ENCODE data around the gene ZNF655. TPM values are rescaled to one million over a fixed set of nuclear protein-coding genes. Genes with fewer than 3 reads are reported as not detected.

Gene ZNF655
- total RNA-seq, 4 donors from 2014 or later = 115 to 191 (median 116) TPM

DNA sequence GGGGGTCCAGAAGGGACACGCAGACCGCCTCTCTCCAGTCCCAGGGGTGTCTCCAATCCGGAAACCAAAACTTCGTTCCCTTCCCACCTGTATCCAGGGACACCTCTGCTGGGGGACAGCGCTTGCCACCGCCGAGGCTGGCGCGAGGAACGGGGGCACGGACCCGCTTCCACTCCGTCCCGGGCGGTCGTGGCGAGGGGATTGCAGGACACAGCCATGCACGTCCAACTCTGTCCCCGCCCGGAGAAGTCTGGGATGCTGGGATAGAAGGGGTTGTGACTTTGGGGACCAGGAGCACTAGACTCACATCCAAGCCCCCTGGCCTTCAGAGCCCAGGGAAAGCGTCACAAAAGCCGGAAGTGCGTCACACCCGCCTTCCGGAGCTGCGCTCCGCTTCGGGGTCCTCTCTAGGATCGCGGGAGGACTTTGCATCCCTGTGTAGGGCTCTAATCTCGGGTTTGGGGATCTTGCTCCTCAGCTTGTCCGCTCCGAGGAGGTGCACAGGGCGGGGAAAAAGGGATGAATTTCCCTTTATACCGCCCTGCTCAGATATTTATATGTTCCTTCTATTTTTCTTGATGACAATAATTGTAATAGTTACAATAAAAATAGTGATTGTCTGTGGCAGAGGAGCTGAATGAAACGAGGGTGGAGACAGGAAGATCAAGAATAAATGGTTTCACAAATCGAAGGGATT is 6.5 kb upstream of the ZNF655 start, which contains the start of gene FAM200A:
Gene FAM200A (minus strand): TSS at position 348 of the 697 bp plus-strand sequence. CDS start 3,707 bp downstream, outside the sequence.
- peak; percentile 94 for ATAC-seq
- H3K36me3 ChIP-seq = peaks cover 0 to 50% of the 10 kb centered on the region in 2 donors
- H3K4me1 ChIP-seq = peaks cover 0 to 33% (median 15%) of the 10 kb centered on the region in 3 donors
- H3K27me3 ChIP-seq = no peaks in the 10 kb centered on the region
- WGBS, 2 donors (ENCODE audit: low coverage in 1 of 2) = 0% methylated on average over 10 to 15 of the region's 37 CpGs
- H3K27ac ChIP-seq = peak within 1 kb of the TSS; percentile 54 to 94 (median 88)
- H3K4me3 ChIP-seq = peak within 1 kb of the TSS; percentile 59 to 88
- peak; percentile 90 for TF ChIP-seq POLR2AphosphoS5 (IDR thresholded peaks at IDR 0.05)
- TF ChIP-seq CTCF (IDR thresholded peaks at IDR 0.05) = no peak
- TF ChIP-seq POLR2A (IDR thresholded peaks at IDR 0.05) = peak; percentile 75 to 87
- TF ChIP-seq EP300 (IDR thresholded peaks at IDR 0.05) = no peak
- peaks cover 0 to 6% (median 0%) of the 10 kb centered on the region in 3 donors for H3K9me3 ChIP-seq

DNA sequence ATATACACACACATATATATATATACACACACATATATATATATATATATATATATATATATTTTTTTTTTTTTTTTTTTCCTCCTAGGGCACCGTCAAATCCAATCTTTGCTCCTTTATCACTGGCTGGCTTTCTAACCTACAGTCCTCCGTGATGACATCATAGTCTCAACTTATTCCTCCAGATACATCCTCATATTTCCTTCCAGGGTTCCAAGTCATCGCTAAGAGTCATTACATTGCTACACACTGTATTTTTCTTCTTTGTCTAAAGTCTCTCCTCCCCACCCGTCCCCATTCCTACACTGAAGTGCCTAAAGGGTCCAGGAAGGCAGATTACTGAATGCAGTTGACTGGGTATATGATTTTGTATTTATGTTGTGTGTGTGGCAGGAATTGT is 5.4 kb upstream of the ZNF655 start:
- TF ChIP-seq POLR2A (IDR thresholded peaks at IDR 0.05) = no peak
- TF ChIP-seq CTCF (IDR thresholded peaks at IDR 0.05) = no peak
- no peak for TF ChIP-seq EP300 (IDR thresholded peaks at IDR 0.05)
- TF ChIP-seq POLR2AphosphoS5 (IDR thresholded peaks at IDR 0.05) = no peak
- peaks cover 0 to 4% (median 0%) of the 10 kb centered on the region in 3 donors for H3K9me3 ChIP-seq
- H3K27ac ChIP-seq = no peak overlapping the region
- no peak overlapping the region for H3K4me3 ChIP-seq
- ATAC-seq = no peak
- 80 to 92% methylated on average over 2 to 4 of the region's 4 CpGs for WGBS, 2 donors (ENCODE audit: low coverage in 1 of 2)
- peaks cover 0 to 42% (median 17%) of the 10 kb centered on the region in 3 donors for H3K4me1 ChIP-seq
- no peaks in the 10 kb centered on the region for H3K27me3 ChIP-seq
- H3K36me3 ChIP-seq = peaks cover 0 to 39% of the 10 kb centered on the region in 2 donors

DNA sequence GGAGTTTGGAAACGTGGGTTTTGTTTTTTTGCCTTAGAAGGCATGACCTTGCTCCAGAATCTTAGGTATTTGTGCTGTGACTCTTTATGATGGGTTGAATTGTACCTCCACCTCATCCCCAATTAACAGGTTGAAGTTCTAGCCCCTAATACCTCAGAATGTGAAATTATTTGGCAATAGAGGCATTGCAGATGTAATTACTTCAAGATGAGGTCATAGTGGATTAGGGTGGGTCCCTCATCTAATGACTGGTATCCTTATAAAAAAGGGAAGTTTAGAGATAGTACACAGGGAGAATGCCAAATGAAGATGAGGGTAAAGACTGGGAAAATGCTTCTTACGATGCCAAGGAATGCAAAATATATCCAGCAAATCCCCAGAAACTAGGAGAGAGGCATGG is 3.5 kb upstream of the ZNF655 start:
- TF ChIP-seq EP300 (IDR thresholded peaks at IDR 0.05) = no peak
- no peak for TF ChIP-seq POLR2AphosphoS5 (IDR thresholded peaks at IDR 0.05)
- no peak for TF ChIP-seq POLR2A (IDR thresholded peaks at IDR 0.05)
- TF ChIP-seq CTCF (IDR thresholded peaks at IDR 0.05) = no peak
- 53 to 70% methylated on average over 2 of the region's 2 CpGs for WGBS, 2 donors (ENCODE audit: low coverage in 1 of 2)
- Histone ChIP-seq H3K4me1 (peaks cover 0 to 51% (median 23%) of the 10 kb centered on the region in 3 donors), H3K36me3 (peaks cover 0 to 27% of the 10 kb centered on the region in 2 donors), H3K27me3 (no peaks in the 10 kb centered on the region), H3K27ac (no peak overlapping the region), H3K9me3 (no peaks in the 10 kb centered on the region), H3K4me3 (no peak overlapping the region)
- ATAC-seq = no peak

- TF ChIP-seq POLR2A (IDR thresholded peaks at IDR 0.05) = no peak
- no peak for TF ChIP-seq EP300 (IDR thresholded peaks at IDR 0.05)
- no peak for TF ChIP-seq POLR2AphosphoS5 (IDR thresholded peaks at IDR 0.05)
- TF ChIP-seq CTCF (IDR thresholded peaks at IDR 0.05) = no peak
- Histone ChIP-seq H3K4me3 (peak overlapping the region; percentile 81 to 83), H3K27me3 (no peaks in the 10 kb centered on the region), H3K27ac (peak overlapping the region in 3 of 4 donors; percentile 95 to 99 (median 96)), H3K4me1 (peaks cover 0 to 53% (median 21%) of the 10 kb centered on the region in 3 donors), H3K36me3 (peaks cover 0 to 46% of the 10 kb centered on the region in 2 donors), H3K9me3 (no peaks in the 10 kb centered on the region)
- 61 to 75% methylated on average over 4 of the region's 4 CpGs for whole genome bisulfite sequencing, 2 donors (ENCODE audit: low coverage in 1 of 2)
- no peak for ATAC-seq
Observed at GRCh38 chr7:99557196-99557607, 1.2 kb upstream of the ZNF655 start.

GRCh38 chr7:99557940-99558305 is 519 bp upstream of the ZNF655 start:
- no peaks in the 10 kb centered on the region for H3K27me3 ChIP-seq
- ATAC-seq = peak; percentile 69
- H3K4me1 ChIP-seq = peaks cover 0 to 54% (median 18%) of the 10 kb centered on the region in 3 donors
- H3K4me3 ChIP-seq = peak overlapping the region; percentile 81 to 83
- TF ChIP-seq CTCF (IDR thresholded peaks at IDR 0.05) (no peak), POLR2AphosphoS5 (IDR thresholded peaks at IDR 0.05) (no peak), POLR2A (IDR thresholded peaks at IDR 0.05) (no peak), EP300 (IDR thresholded peaks at IDR 0.05) (no peak)
- WGBS, 2 donors (ENCODE audit: low coverage in 1 of 2) = 0 to 5% methylated on average over 8 to 11 of the region's 17 CpGs
- peaks cover 0 to 53% of the 10 kb centered on the region in 2 donors for H3K36me3 ChIP-seq
- no peaks in the 10 kb centered on the region for H3K9me3 ChIP-seq
- peak overlapping the region; percentile 88 to 99 (median 96) for H3K27ac ChIP-seq
